GM12874 (cell line): ENCODE results near the gene C12orf75.

ENCODE experiments used
- CTCF ChIP-seq: IDR thresholded peaks from 2 replicates; pipeline ENCODE4 v1.5.1; 2011; ENCODE audit warnings: low read depth, mild to moderate bottlenecking, control low read depth, low read length, moderate library complexity; ENCODE audit not compliant: insufficient read depth

The C12orf75 gene

GRCh38 chr12:105291531-105291930 is 39.0 kb upstream of the C12orf75 start:
- TF ChIP-seq CTCF: no peak

GRCh38 chr12:105292705-105293104 is 37.8 kb upstream of the C12orf75 start:
- no peak for TF ChIP-seq CTCF

- TF ChIP-seq CTCF: no peak
Measured at GRCh38 chr12:105293187-105293586, 37.3 kb upstream of the C12orf75 start.

- no peak for TF ChIP-seq CTCF
Measured at GRCh38 chr12:105294161-105294560, 36.3 kb upstream of the C12orf75 start.

- TF ChIP-seq CTCF: no peak
Measured at GRCh38 chr12:105294886-105295479, 35.5 kb upstream of the C12orf75 start.

- TF ChIP-seq CTCF: no peak
Measured at GRCh38 chr12:105296116-105297089, 34.1 kb upstream of the C12orf75 start.

GRCh38 chr12:105300883-105301282 is 29.6 kb upstream of the C12orf75 start:
- TF ChIP-seq CTCF: no peak
